Type B pancreatic cell (in vitro differentiated cells): ENCODE data around the gene MALL. TPM values are rescaled to one million over a fixed set of nuclear protein-coding genes. Genes with fewer than 3 reads are reported as not detected.
"Not testable (repeated sequence)": the region's sequence is repeated elsewhere in the genome, so short reads cannot be mapped to it uniquely, and the experiment has no call there.

Source experiments
- DNase-seq: peaks from one replicate; pipeline ENCODE4 v3.0.0; 2021; ENCODE audit warnings: mixed read lengths; ENCODE audit not compliant: unreplicated experiment; ENCODE audit errors: extremely low spot score
- H3K27ac Mint-ChIP-seq: 2 replicates; pipeline ENCODE4 v1.8.0; 2021; ENCODE audit warnings: mild to moderate bottlenecking, mixed read lengths
- H3K27me3 Mint-ChIP-seq: 2 replicates; pipeline ENCODE4 v1.8.0; 2021; ENCODE audit warnings: mixed read lengths
- H3K36me3 Mint-ChIP-seq: 2 replicates; pipeline ENCODE4 v1.8.0; 2021; ENCODE audit warnings: mixed read lengths
- H3K4me1 Mint-ChIP-seq: one replicate; pipeline ENCODE4 v1.8.0; 2021; ENCODE audit warnings: mixed read lengths; ENCODE audit not compliant: unreplicated experiment
- H3K4me3 Mint-ChIP-seq: 2 replicates; pipeline ENCODE4 v1.8.0; 2021; ENCODE audit warnings: mild to moderate bottlenecking, mixed read lengths
- H3K9me3 Mint-ChIP-seq: 2 replicates; pipeline ENCODE4 v1.8.0; 2021; ENCODE audit warnings: mixed read lengths
- long read RNA-seq: library from polyadenylated mRNA; unstranded; transcript quantifications from one replicate; pipeline ENCODE4 v2.0.0, GENCODE V29; 2020
- total RNA-seq: library from RNA; stranded (reverse); gene quantifications from 2 replicates; pipeline ENCODE4 v1.2.1, GENCODE V29; 2021; ENCODE audit warnings: low replicate concordance
- TF ChIP-seq, protein P1 (sequence below): fragments of 200-600 bp; sonication (generic); conservative IDR thresholded peaks from 2 replicates; pipeline ENCODE4 v1.5.0; 2021; ENCODE audit warnings: antibody characterized with exemption, mild to moderate bottlenecking

The MALL gene
- 82.7 and 187 TPM in 2 replicates for total RNA-seq
- long read RNA-seq, transcript MALL-201 (4 exons, 3,061 nt) = major isoform, 359 of 400 reads
- long read RNA-seq, partial matches to known transcripts = 18 of 400 reads
- long read RNA-seq, other reads (novel, unspliced or antisense) = 19 of 400 reads

- H3K27ac Mint-ChIP-seq = peak within 1 kb of the TSS; percentile 71
- no peak for DNase-seq
- no peaks in the 10 kb centered on the region for H3K4me1 Mint-ChIP-seq
- TF ChIP-seq, protein P1, sequence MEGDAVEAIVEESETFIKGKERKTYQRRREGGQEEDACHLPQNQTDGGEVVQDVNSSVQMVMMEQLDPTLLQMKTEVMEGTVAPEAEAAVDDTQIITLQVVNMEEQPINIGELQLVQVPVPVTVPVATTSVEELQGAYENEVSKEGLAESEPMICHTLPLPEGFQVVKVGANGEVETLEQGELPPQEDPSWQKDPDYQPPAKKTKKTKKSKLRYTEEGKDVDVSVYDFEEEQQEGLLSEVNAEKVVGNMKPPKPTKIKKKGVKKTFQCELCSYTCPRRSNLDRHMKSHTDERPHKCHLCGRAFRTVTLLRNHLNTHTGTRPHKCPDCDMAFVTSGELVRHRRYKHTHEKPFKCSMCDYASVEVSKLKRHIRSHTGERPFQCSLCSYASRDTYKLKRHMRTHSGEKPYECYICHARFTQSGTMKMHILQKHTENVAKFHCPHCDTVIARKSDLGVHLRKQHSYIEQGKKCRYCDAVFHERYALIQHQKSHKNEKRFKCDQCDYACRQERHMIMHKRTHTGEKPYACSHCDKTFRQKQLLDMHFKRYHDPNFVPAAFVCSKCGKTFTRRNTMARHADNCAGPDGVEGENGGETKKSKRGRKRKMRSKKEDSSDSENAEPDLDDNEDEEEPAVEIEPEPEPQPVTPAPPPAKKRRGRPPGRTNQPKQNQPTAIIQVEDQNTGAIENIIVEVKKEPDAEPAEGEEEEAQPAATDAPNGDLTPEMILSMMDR = no peak
- peak within 1 kb of the TSS; percentile 89 for H3K4me3 Mint-ChIP-seq
- peaks cover 5% of the 10 kb centered on the region for H3K9me3 Mint-ChIP-seq
- H3K27me3 Mint-ChIP-seq = peaks cover 71% of the 10 kb centered on the region
- peaks cover 17% of the 10 kb centered on the region for H3K36me3 Mint-ChIP-seq
These were observed at the start of gene MALL for GRCh38 chr2:110115291-110116032. TSS of gene MALL (minus strand) at chr2:110115822. CDS start at chr2:110115792, 30 bp downstream.

DNA sequence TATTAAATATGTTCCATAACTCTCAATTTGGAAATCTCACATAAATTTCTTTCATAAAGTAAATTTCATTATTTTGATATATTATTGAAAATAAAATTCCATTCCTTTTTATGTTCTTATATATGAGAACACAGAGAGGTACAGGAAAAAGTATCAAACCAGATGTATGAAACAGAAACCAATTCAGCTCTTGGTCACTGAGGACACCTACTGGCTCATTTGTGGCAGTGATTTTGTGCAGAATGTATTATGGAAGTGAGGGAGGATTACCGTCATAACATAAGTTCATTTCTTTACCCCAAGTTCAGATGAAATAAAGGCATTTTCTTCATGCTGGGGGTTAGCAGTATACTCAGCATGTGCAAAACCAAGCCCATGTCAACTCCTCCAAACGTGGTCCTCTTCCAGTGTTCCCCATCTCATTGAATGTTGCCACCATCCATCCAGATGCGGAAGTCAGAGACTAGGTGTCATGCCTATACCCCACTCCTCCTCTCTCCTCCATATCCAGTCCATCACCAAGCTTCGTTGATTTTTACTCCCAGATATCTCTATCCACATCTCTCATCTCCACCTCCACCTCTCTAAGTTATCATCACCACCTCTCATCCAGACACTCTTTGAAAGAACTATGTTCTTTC lies 41.7 kb upstream of the MALL start:
- H3K4me1 Mint-ChIP-seq = no peaks in the 10 kb centered on the region
- no peaks in the 10 kb centered on the region for H3K9me3 Mint-ChIP-seq
- DNase-seq = no peak
- TF ChIP-seq, protein P1 = peak; percentile 85
- peaks cover 8% of the 10 kb centered on the region for H3K36me3 Mint-ChIP-seq
- no peaks in the 10 kb centered on the region for H3K27me3 Mint-ChIP-seq
- no peak overlapping the region for H3K27ac Mint-ChIP-seq
- no peak overlapping the region for H3K4me3 Mint-ChIP-seq

DNA sequence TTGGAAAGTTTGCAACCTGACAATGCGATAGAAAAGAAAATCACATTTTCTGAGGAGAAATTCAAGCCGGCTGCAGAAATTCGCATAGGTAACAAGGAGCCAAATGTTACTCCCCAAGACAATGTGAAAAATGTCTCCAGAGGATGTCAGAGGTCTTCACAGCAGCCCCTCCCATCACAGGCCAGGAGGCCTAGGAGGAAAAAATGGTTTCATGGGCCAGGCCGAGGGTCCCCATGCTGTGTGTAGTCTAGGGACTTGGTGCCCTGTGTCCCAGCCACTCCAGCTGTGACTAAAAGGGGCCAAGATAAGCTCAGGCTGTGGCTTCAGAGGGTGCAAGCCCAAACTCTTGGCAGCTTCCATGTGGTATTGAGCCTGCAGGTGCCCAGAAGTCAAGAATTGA lies 39.2 kb upstream of the MALL start:
- not testable (repeated sequence) for H3K4me1 Mint-ChIP-seq, DNase-seq, H3K27me3 Mint-ChIP-seq, H3K4me3 Mint-ChIP-seq, H3K27ac Mint-ChIP-seq, H3K9me3 Mint-ChIP-seq, H3K36me3 Mint-ChIP-seq

DNA sequence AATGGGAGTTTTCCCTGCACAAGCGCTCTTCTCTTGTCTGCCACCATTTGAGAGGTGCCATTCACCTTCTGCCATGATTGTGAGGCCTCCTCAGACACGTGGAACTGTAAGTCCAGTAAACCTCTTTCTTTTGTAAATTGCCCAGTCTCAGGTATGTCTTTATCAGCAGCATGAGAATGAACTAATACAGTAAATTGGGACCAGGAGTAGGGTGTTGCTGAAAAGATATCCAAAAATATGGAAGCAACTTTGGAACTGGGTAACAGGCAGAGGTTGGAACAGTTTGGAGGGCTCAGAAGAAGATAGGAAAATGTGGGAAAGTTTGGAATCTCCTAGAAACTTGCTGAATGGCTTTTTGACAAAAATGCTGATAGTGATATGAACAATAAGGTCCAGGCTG lies 38.6 kb upstream of the MALL start:
- H3K4me1 Mint-ChIP-seq, H3K9me3 Mint-ChIP-seq, H3K4me3 Mint-ChIP-seq, H3K36me3 Mint-ChIP-seq, H3K27ac Mint-ChIP-seq, DNase-seq, H3K27me3 Mint-ChIP-seq: not testable (repeated sequence)

DNA sequence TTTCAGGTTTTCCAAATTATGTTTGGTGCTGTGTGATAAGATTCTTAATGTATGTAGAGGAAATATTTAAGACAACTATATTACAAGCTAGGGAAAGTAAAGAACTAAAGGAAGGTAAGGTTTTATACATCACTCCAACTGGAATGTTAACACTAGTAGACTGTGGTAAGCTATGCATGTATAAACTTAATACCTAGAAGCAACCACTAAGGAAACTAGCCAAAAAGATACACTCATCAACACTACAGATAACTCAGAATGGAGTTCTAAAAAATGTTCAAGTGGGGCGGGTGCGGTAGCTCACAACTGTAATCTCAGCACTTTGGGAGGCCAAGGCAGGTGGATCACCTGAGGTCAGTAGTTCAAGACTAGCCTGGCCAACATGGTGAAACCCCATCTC lies 37.8 kb upstream of the MALL start:
- H3K9me3 Mint-ChIP-seq = no peaks in the 10 kb centered on the region
- TF ChIP-seq, protein P1 = no peak

GRCh38 chr2:110152943-110153342 lies 37.3 kb upstream of the MALL start:
- Mint-ChIP-seq H3K36me3 (peaks cover 8% of the 10 kb centered on the region), H3K27me3 (no peaks in the 10 kb centered on the region), H3K9me3 (no peaks in the 10 kb centered on the region), H3K27ac (no peak overlapping the region), H3K4me1 (no peaks in the 10 kb centered on the region), H3K4me3 (no peak overlapping the region)
- DNase-seq = no peak
- TF ChIP-seq, protein P1 = no peak

More for the DNA sequence above, 37.8 kb upstream of the MALL start:
- Mint-ChIP-seq H3K4me1 (no peaks in the 10 kb centered on the region), H3K27me3 (no peaks in the 10 kb centered on the region), H3K27ac (no peak overlapping the region), H3K36me3 (peaks cover 8% of the 10 kb centered on the region), H3K4me3 (no peak overlapping the region)
- no peak for DNase-seq
